ENCODE results near the gene CALHM6.

CALHM6 gene

GRCh38 chr6:116447496-116448011, 13.6 kb upstream of the CALHM6 start:
- DNase-seq (ENCODE audit: low read depth, low spot score): peak; percentile 68
- no peak overlapping the region for H3K27ac ChIP-seq
- H3K36me3 ChIP-seq (ENCODE audit: insufficient read depth, low read length): no peaks in the 10 kb centered on the region
- H3K9ac ChIP-seq (ENCODE audit: insufficient read length): peak overlapping the region; percentile 19
- 0 out of 2 replicates have a peak overlapping the region, but pooled peaks have one; percentile 2 for H3K4me3 ChIP-seq
- H3K9me3 ChIP-seq (ENCODE audit: low read depth, low read length): no peaks in the 10 kb centered on the region
- no peak for TF ChIP-seq FOXP2 (optimal IDR thresholded peaks at IDR 0.05; ENCODE audit: control extremely low read depth, extremely low read length, insufficient read depth)
- no peak for TF ChIP-seq EZH2 (IDR thresholded peaks at IDR 0.05)
- TF ChIP-seq POLR2AphosphoS5 (IDR thresholded peaks at IDR 0.05; ENCODE audit: borderline replicate concordance, low read depth, low read length): no peak

- Histone ChIP-seq H3K36me3 (ENCODE audit: insufficient read depth, low read length) (no peaks in the 10 kb centered on the region), H3K4me3 (no peak overlapping the region), H3K9ac (ENCODE audit: insufficient read length) (no peak overlapping the region), H3K27ac (no peak overlapping the region), H3K9me3 (ENCODE audit: low read depth, low read length) (no peaks in the 10 kb centered on the region)
- DNase-seq (ENCODE audit: low read depth, low spot score): no peak
- TF ChIP-seq FOXP2 (optimal IDR thresholded peaks at IDR 0.05; ENCODE audit: control extremely low read depth, extremely low read length, insufficient read depth) (no peak), EZH2 (IDR thresholded peaks at IDR 0.05) (no peak), POLR2AphosphoS5 (IDR thresholded peaks at IDR 0.05; ENCODE audit: borderline replicate concordance, low read depth, low read length) (no peak)
Observed at GRCh38 chr6:116449565-116449964, 11.6 kb upstream of the CALHM6 start.

GRCh38 chr6:116450185-116450710, 10.9 kb upstream of the CALHM6 start:
- H3K27ac ChIP-seq: no peak overlapping the region
- H3K4me3 ChIP-seq: no peak overlapping the region
- no peak for DNase-seq (ENCODE audit: low read depth, low spot score)
- no peaks in the 10 kb centered on the region for H3K36me3 ChIP-seq (ENCODE audit: insufficient read depth, low read length)
- no peak overlapping the region for H3K9ac ChIP-seq (ENCODE audit: insufficient read length)
- H3K9me3 ChIP-seq (ENCODE audit: low read depth, low read length): no peaks in the 10 kb centered on the region
- TF ChIP-seq POLR2AphosphoS5 (IDR thresholded peaks at IDR 0.05; ENCODE audit: borderline replicate concordance, low read depth, low read length): no peak
- TF ChIP-seq EZH2 (IDR thresholded peaks at IDR 0.05): no peak
- no peak for TF ChIP-seq FOXP2 (optimal IDR thresholded peaks at IDR 0.05; ENCODE audit: control extremely low read depth, extremely low read length, insufficient read depth)

GRCh38 chr6:116450769-116451740, 10.1 kb upstream of the CALHM6 start:
- TF ChIP-seq POLR2AphosphoS5 (IDR thresholded peaks at IDR 0.05; ENCODE audit: borderline replicate concordance, low read depth, low read length) (no peak), EZH2 (IDR thresholded peaks at IDR 0.05) (no peak), FOXP2 (optimal IDR thresholded peaks at IDR 0.05; ENCODE audit: control extremely low read depth, extremely low read length, insufficient read depth) (no peak)
- DNase-seq (ENCODE audit: low read depth, low spot score): no peak
- Histone ChIP-seq H3K9me3 (ENCODE audit: low read depth, low read length) (no peaks in the 10 kb centered on the region), H3K9ac (ENCODE audit: insufficient read length) (no peak overlapping the region), H3K36me3 (ENCODE audit: insufficient read depth, low read length) (no peaks in the 10 kb centered on the region), H3K4me3 (no peak overlapping the region), H3K27ac (no peak overlapping the region)

- Histone ChIP-seq H3K36me3 (ENCODE audit: insufficient read depth, low read length) (no peaks in the 10 kb centered on the region), H3K9ac (ENCODE audit: insufficient read length) (no peak overlapping the region), H3K4me3 (no peak overlapping the region), H3K9me3 (ENCODE audit: low read depth, low read length) (no peaks in the 10 kb centered on the region), H3K27ac (no peak overlapping the region)
- DNase-seq (ENCODE audit: low read depth, low spot score): no peak
- TF ChIP-seq POLR2AphosphoS5 (IDR thresholded peaks at IDR 0.05; ENCODE audit: borderline replicate concordance, low read depth, low read length): no peak
Observed at GRCh38 chr6:116451916-116452315, 9.3 kb upstream of the CALHM6 start.

GRCh38 chr6:116452531-116452930, 8.6 kb upstream of the CALHM6 start:
- no peak for DNase-seq (ENCODE audit: low read depth, low spot score)
- Histone ChIP-seq H3K4me3 (no peak overlapping the region), H3K9me3 (ENCODE audit: low read depth, low read length) (no peaks in the 10 kb centered on the region), H3K9ac (ENCODE audit: insufficient read length) (no peak overlapping the region), H3K27ac (no peak overlapping the region), H3K36me3 (ENCODE audit: insufficient read depth, low read length) (no peaks in the 10 kb centered on the region)
- no peak for TF ChIP-seq FOXP2 (optimal IDR thresholded peaks at IDR 0.05; ENCODE audit: control extremely low read depth, extremely low read length, insufficient read depth)
- TF ChIP-seq POLR2AphosphoS5 (IDR thresholded peaks at IDR 0.05; ENCODE audit: borderline replicate concordance, low read depth, low read length): no peak
- TF ChIP-seq EZH2 (IDR thresholded peaks at IDR 0.05): no peak

- TF ChIP-seq FOXP2 (optimal IDR thresholded peaks at IDR 0.05; ENCODE audit: control extremely low read depth, extremely low read length, insufficient read depth): no peak
- TF ChIP-seq POLR2AphosphoS5 (IDR thresholded peaks at IDR 0.05; ENCODE audit: borderline replicate concordance, low read depth, low read length): no peak
- no peak for TF ChIP-seq EZH2 (IDR thresholded peaks at IDR 0.05)
- H3K4me3 ChIP-seq: no peak overlapping the region
Observed at GRCh38 chr6:116456106-116456505, 5.1 kb upstream of the CALHM6 start.

GRCh38 chr6:116456927-116457326, 4.2 kb upstream of the CALHM6 start:
- H3K27ac ChIP-seq: no peak overlapping the region
- no peak for TF ChIP-seq FOXP2 (optimal IDR thresholded peaks at IDR 0.05; ENCODE audit: control extremely low read depth, extremely low read length, insufficient read depth)
- no peak for TF ChIP-seq POLR2AphosphoS5 (IDR thresholded peaks at IDR 0.05; ENCODE audit: borderline replicate concordance, low read depth, low read length)
- no peak for TF ChIP-seq EZH2 (IDR thresholded peaks at IDR 0.05)
- DNase-seq (ENCODE audit: low read depth, low spot score): no peak
- no peaks in the 10 kb centered on the region for H3K36me3 ChIP-seq (ENCODE audit: insufficient read depth, low read length)
- no peak overlapping the region for H3K4me3 ChIP-seq
- no peaks in the 10 kb centered on the region for H3K9me3 ChIP-seq (ENCODE audit: low read depth, low read length)
- H3K9ac ChIP-seq (ENCODE audit: insufficient read length): no peak overlapping the region

More at GRCh38 chr6:116456106-116456505, 5.1 kb upstream of the CALHM6 start:
- no peaks in the 10 kb centered on the region for H3K9me3 ChIP-seq (ENCODE audit: low read depth, low read length)
- H3K36me3 ChIP-seq (ENCODE audit: insufficient read depth, low read length): no peaks in the 10 kb centered on the region
- H3K27ac ChIP-seq: no peak overlapping the region
- DNase-seq (ENCODE audit: low read depth, low spot score): no peak
- H3K9ac ChIP-seq (ENCODE audit: insufficient read length): no peak overlapping the region
